HG03442 (cell line): ENCODE results near the gene PLN.

ENCODE experiments used
- ATAC-seq: cut with Tn5 transposase; IDR thresholded peaks from one replicate; pipeline ENCODE4 v1.9.1; 2021; ENCODE audit warnings: mild to moderate bottlenecking, moderate library complexity; ENCODE audit not compliant: unreplicated experiment

Gene PLN

GRCh38 chr6:118536478-118536877 lies 11.6 kb upstream of the PLN start:
- no peak for ATAC-seq

GRCh38 chr6:118537574-118537973 lies 10.5 kb upstream of the PLN start:
- ATAC-seq = no peak

GRCh38 chr6:118542184-118542952 lies 5.7 kb upstream of the PLN start:
- no peak for ATAC-seq

GRCh38 chr6:118544105-118544504 lies 4.0 kb upstream of the PLN start:
- ATAC-seq = no peak

GRCh38 chr6:118546164-118546879 lies 1.8 kb upstream of the PLN start:
- no peak for ATAC-seq

GRCh38 chr6:118546880-118547218 lies 1.2 kb upstream of the PLN start:
- no peak for ATAC-seq

GRCh38 chr6:118548613-118549012 lies 517 bp downstream of the PLN start:
- ATAC-seq = no peak

GRCh38 chr6:118551063-118552053 lies 3.3 kb downstream of the PLN start:
- peak; percentile 90 for ATAC-seq

- no peak for ATAC-seq
Observed at GRCh38 chr6:118553132-118553531, 5.0 kb downstream of the PLN start.

- ATAC-seq = no peak
Observed at GRCh38 chr6:118554698-118555097, 6.6 kb downstream of the PLN start.

- peak; percentile 52 for ATAC-seq
Observed at GRCh38 chr6:118558464-118559217, 10.5 kb downstream of the PLN start.

- ATAC-seq = peak; percentile 61
Observed at GRCh38 chr6:118559659-118560058, 11.6 kb downstream of the PLN start.

GRCh38 chr6:118562248-118562647 lies 14.2 kb downstream of the PLN start:
- ATAC-seq = no peak

- no peak for ATAC-seq
Observed at GRCh38 chr6:118562959-118563358, 14.9 kb downstream of the PLN start.

GRCh38 chr6:118565311-118565960 lies 17.3 kb downstream of the PLN start:
- peak; percentile 97 for ATAC-seq

GRCh38 chr6:118567974-118568373 lies 19.9 kb downstream of the PLN start:
- ATAC-seq = no peak

- no peak for ATAC-seq
Observed at GRCh38 chr6:118569498-118569897, 21.4 kb downstream of the PLN start.

- no peak for ATAC-seq
Observed at GRCh38 chr6:118571121-118571520, 23.0 kb downstream of the PLN start.

- ATAC-seq = no peak
Observed at GRCh38 chr6:118574051-118574865, 26.2 kb downstream of the PLN start.
